MM.1S (cell line): ENCODE data around the gene OCIAD2.

ENCODE experiments used
- EZH2 ChIP-seq: fragments of 300-600 bp; sonication (generic); optimal IDR thresholded peaks from 2 replicates; pipeline ENCODE3; 2017; ENCODE audit warnings: low read depth, mild to moderate bottlenecking, antibody characterized with exemption, low read length, mixed read lengths
- TF ChIP-seq, protein P1 (sequence below): fragments of 300-600 bp; sonication (generic); IDR thresholded peaks from 2 replicates; pipeline ENCODE4 v1.5.1; 2016; ENCODE audit warnings: antibody characterized with exemption, low read length, mixed read lengths

DNA sequence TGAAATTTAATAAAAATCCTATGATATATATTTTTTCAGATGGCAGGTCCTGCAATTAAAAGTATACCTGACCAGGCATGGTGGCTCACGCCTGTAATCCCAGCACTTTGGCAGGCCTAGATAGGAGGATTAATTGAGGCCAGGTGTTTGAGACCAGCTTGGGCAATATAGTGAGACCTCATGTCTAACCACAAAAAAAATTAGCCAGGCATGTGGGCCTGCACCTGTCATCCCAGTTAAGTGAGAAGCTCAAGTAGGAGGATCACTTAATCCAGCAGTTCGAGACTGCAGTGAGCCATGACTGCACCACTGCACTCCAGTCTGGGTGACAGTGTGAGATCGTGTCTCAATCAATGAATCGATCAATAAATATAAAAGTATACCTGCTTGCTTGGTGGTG is 2.5 kb downstream of the OCIAD2 start:
- TF ChIP-seq, protein P1, sequence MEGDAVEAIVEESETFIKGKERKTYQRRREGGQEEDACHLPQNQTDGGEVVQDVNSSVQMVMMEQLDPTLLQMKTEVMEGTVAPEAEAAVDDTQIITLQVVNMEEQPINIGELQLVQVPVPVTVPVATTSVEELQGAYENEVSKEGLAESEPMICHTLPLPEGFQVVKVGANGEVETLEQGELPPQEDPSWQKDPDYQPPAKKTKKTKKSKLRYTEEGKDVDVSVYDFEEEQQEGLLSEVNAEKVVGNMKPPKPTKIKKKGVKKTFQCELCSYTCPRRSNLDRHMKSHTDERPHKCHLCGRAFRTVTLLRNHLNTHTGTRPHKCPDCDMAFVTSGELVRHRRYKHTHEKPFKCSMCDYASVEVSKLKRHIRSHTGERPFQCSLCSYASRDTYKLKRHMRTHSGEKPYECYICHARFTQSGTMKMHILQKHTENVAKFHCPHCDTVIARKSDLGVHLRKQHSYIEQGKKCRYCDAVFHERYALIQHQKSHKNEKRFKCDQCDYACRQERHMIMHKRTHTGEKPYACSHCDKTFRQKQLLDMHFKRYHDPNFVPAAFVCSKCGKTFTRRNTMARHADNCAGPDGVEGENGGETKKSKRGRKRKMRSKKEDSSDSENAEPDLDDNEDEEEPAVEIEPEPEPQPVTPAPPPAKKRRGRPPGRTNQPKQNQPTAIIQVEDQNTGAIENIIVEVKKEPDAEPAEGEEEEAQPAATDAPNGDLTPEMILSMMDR = no peak
- TF ChIP-seq EZH2 = no peak
